GM18519 (cell line): Measurements from ENCODE around the gene PDE4B.

Experiments used
- ATAC-seq: cut with Tn5 transposase; IDR thresholded peaks from one replicate; pipeline ENCODE4 v1.9.1; 2021; ENCODE audit warnings: mild to moderate bottlenecking, moderate library complexity; ENCODE audit not compliant: unreplicated experiment, low FRiP score

The PDE4B gene

GRCh38 chr1:66220477-66220876 is 427.8 kb downstream of the PDE4B start:
- ATAC-seq = no peak

- no peak for ATAC-seq
Observed at GRCh38 chr1:66223681-66224080, 431.0 kb downstream of the PDE4B start.

- no peak for ATAC-seq
Observed at GRCh38 chr1:66226985-66227384, 434.3 kb downstream of the PDE4B start.

DNA sequence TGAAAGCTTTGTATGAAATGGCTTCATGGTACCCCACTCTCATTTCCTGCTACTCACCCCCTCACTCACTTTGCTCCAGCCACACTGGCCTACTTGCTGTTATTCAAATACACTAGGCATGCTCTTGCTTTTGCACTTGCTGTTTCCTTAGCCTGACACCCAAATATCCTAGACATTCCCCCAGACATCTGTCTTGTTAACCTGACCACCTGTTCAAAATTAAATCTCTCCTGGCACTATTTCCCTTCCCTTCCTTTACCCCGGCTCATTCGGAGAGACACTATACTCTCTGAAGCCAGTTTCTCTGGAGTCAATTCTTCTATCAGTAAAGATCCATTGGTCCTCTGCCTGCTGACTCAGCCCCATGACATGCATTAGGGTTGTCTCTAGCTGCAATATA is 435.3 kb downstream of the PDE4B start:
- ATAC-seq = no peak

DNA sequence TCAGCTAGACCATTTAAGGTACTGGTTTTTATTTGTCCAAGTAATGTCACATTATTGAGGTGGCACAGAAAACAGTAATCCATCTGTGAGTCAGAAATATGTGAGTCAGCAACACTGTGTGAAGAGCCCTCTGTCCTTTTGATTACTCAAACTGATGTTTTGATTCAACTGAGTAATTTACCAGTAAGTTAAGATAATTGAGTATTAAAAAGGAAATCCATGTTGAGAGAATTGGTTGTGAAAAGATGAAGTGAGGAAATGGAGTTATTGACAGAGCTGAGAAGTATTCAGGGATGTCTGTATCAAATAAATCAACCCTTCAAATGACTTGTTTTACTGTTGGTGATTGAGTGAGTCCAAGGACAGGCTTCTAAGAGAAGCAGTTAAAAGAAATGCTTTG is 438.5 kb downstream of the PDE4B start:
- no peak for ATAC-seq

DNA sequence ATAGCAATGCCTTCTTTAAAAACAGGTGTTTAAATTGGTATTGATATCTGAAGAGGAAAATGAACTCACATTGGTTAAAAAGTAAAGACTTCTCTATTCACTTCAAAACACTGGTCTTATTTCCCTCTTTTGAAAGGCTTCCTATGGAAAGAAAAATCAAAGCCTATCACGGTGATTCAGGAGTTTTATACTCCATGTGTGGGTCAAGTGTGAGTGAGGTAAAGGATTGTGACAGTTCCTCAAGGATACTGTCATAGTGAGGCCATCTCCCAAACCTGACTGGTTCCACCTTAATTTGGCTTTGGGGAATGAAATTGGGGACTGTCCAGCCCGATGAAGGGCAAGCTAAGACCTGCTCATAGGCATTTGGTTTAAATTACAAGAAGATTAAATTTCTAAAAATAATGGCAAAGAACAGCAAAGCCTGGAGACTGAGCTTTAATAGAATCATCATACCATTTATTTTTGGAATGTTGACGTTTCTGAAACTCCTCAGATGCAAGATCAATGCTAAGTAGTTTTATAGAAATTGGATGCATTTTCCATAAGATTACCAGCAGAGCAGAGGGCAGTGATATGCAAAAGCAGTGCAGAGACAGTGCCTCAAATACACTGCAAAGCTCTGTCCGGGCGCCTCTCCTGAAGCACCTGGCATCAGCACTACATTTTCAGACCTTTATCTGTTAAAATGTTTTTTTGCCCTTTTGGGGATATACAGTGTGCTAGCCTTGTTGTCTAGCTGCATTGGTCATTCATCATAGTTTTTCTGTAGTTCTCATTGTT is 439.2 kb downstream of the PDE4B start:
- ATAC-seq = no peak

- ATAC-seq = no peak
Observed at GRCh38 chr1:66237042-66237441, 444.3 kb downstream of the PDE4B start.

DNA sequence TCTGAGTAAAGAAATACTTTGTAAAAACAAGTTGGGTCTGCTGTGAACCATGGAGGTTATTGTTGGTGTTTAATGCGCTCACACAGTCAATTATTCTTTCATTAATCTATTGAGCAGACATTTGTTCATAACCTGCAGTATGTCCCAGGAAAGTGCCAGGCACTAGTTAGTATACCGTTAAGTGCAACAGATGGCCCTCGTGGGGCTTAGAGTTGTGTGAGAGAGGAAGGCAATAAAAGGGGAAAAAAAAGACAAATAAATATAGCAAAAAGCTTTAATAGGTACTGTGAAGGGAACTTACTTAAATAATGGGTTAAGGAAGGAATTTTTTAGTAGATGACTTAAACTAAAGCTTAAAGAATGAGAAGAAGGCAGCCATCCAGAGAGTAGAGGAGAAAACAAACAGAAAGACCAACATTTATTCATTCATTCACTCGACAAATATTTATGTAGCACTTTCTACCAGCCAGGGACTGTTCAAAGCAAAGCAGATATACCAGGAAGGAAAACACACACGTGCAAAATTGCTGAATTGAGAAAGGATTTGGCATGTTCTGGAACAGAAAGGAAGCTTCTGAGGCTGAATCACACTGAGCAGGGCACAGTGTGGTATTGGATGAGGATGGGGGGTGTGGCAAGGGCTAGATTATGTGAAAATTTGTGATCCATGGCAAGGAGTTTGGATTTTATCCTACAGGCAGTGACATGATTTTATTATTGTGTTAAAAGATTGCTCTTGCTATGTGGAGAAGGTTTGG is 445.2 kb downstream of the PDE4B start:
- no peak for ATAC-seq

- no peak for ATAC-seq
Observed at GRCh38 chr1:66239834-66240233, 447.1 kb downstream of the PDE4B start.

DNA sequence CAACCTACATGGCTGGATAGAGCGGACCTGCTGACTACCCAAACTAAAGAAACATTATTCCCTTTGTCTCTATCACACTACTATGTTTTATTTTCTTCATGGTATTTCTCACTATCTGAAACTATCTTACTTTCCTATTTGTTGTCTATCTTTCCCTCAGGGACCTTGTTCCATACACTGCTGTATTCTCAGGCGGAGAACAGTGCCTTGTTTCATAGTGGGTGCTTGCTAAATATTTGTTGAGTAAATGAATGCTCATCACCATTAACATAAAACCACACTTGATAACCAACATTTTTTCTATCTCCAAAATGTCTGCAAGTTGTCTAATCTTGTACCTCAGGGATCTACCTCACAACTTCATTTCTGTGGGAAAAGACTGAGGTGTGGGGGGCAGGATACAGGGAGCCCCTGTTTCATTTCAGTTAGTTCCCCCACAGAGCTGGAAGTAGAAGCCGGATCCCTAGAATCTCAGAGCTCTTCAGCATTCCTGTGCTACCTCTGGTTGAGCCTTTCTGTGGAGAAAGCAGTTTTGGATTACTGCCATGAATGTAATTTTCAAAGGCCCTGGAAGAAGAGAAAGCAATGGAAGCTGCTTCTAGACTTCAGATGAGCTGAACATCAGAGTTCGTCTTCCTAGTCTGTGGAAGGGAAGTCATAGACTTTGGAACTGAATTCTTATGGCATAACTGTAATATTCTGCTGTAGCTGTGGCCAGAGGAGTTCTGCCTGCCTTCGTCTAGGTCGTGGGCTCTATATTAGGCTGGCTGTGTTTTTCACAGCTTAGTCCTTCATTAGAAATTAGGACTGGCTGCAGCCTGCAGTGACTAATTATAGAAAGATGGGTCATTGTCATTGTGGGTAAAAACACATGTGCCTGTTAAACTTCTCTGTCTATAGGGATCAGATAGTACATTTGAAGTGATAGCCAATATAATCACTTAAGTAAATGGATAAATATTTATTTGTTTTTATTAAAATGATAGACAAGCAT is 448.1 kb downstream of the PDE4B start:
- ATAC-seq = no peak

DNA sequence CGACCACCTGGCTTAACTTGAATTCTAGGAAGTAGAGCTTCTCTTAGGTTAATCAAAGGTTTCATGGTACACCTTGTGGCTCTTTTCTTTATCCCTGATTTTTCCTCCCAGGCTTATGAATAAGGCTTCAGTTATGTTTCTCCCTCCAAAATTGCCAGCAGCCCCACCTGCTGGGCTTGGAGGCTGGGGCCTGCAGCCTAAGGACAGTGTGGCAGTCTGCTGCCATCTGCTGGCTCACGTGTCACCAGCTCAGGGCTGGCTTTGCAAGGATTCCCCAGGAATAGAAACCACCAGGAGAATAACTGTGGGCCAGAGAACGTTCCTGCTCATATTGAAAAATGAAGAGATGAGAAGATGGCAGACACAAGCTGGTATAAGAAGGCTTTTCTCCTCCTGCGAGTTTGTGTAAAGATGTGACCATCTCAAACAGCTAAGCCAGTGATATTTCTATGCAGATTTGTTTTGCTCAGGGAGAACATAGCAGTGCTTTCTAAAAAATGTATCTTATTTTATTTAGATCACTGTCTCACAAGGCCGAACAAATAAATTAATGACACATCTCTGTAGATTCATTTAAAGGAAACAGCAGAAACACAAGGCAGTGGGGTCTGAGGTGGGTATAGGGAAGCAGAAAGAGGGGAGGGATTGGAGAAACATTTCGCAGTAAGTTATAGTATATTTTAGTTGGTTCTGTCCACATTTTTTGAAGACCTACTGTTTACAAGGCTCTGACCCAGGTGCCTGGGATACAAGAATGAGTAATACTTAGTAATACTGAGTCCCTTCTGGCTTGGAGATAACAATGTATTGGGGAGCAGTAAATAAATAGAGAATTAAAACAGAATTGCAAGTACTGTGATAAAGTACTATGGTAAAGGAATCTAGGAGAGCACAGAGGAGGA is 450.2 kb downstream of the PDE4B start:
- ATAC-seq = peak; percentile 86

GRCh38 chr1:66243548-66244130 is 450.9 kb downstream of the PDE4B start:
- ATAC-seq = peak; percentile 49

- ATAC-seq = no peak
Observed at GRCh38 chr1:66244429-66244828, 451.7 kb downstream of the PDE4B start.

GRCh38 chr1:66245691-66246090 is 453.0 kb downstream of the PDE4B start:
- ATAC-seq = no peak

GRCh38 chr1:66246351-66247269 is 453.9 kb downstream of the PDE4B start:
- no peak for ATAC-seq

DNA sequence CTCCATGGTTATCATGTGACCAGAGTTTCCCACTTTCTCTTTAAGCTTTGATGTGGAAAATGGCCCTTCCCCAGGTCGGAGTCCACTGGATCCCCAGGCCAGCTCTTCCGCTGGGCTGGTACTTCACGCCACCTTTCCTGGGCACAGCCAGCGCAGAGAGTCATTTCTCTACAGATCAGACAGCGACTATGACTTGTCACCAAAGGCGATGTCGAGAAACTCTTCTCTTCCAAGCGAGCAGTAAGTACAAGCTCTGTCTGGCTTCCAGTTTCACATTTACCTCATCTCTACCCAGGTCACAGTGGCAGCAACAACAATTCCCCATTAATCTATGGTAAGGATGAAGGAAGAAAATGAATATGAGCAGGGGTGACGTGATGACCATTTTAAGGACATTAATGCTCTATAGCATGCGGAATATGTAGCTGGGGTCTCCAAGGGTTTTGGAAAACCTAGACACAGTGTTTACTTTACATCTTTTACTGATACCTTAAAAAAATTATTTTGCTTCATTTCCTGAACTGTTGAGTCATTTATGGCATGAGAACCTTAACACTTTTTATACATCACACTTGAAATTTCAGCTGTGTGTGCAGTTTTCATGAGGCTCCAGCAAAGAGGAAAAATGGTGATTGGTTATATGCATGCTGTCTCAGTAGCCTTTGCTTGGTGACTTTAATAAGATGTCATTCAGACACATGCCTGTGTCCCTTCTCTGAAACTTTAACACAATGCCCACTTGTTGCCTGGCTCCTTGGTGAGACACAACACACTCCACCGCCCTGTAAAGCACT is 454.9 kb downstream of the PDE4B start:
- ATAC-seq = no peak

DNA sequence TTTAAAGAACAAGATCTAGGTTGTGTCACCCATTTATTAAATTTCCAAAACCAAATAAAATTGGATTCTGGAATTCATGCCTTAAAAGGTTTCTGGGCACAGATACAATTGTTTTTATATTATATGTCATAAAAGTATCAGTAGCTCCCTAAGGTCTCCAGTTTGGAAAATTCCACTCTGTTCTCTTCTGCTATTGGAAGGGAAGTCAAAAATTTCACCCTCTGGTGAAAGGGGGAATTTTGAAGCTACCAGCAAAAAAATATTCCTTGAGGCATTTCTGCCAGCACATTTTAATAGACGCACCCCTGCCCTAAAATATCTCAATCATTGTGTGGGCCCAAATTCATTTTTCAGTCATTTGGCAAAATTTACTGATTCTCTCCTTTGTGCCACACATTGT is 455.6 kb downstream of the PDE4B start:
- ATAC-seq = no peak

DNA sequence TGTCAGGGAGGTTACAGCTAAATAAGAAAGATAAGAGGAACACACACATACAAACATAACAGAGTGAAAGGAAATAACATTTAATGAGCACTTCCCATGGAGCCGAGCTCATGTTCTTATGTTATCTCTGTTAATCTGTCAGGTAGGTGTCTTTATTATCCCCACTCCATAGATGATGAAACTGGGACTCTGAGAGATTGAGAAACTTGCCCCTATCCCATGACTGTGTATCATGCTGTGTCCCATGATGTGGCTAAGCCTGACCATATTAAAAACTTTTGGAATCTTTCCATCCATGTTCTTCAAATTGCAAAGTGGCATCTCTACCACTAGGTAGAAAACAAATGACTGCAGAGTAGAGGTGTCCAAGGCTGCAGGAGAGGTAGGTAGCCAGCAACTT is 456.1 kb downstream of the PDE4B start:
- ATAC-seq = no peak
